Peyer's patch (tissue), 4 donors: ENCODE measurements around the gene LAMTOR2.

Source experiments
- CTCF ChIP-seq, 6 experiments: fragments of 450-650 bp in 4 of 6; fragments of 200-600 bp in 2 of 6; sonication (generic) in 1 of 6; IDR thresholded peaks; one replicate each; pipeline ENCODE4 v1.5.1; 2017 to 2019; ENCODE audit warnings: antibody characterized with exemption in 6 of 6, mild to moderate bottlenecking in 3 of 6, moderate library complexity in 1 of 6
- POLR2A ChIP-seq, 2 donors: fragments of 450-650 bp; IDR thresholded peaks; one replicate each; pipeline ENCODE4 v1.5.1; 2017; ENCODE audit warnings: antibody characterized with exemption in 2 of 2, mild to moderate bottlenecking in 2 of 2, moderate library complexity in 2 of 2

- TF ChIP-seq CTCF (IDR thresholded peaks at IDR 0.05) (no peak), POLR2A (IDR thresholded peaks at IDR 0.05) (no peak)
Measured at GRCh38 chr1:156056326-156056849, 1.8 kb downstream of the LAMTOR2 start.
